G401 (cell line): ENCODE results near the gene PPP1R27. TPM values are rescaled to one million over a fixed set of nuclear protein-coding genes. Genes with fewer than 3 reads are reported as not detected.
"Not testable (repeated sequence)": the region's sequence is repeated elsewhere in the genome, so short reads cannot be mapped to it uniquely, and the experiment has no call there.

Experiments
- DNase-seq: peaks from one replicate; pipeline ENCODE4 v3.0.0-alpha.2; 2015; ENCODE audit warnings: low spot score
- in situ Hi-C: cut with HindIII; loops from 2 replicates; pipeline ENCODE4 v1.10.0; 2016; ENCODE audit warnings: low sequenced_read_pairs, mixed read lengths
- total RNA-seq: library from RNA; depleted of rRNA; stranded (reverse); fragments of >200 nt; shearing (Covaris generic); gene quantifications from 2 replicates; pipeline ENCODE4 v1.2.3, GENCODE V29; 2014

PPP1R27 gene
- total RNA-seq, 1 experiment from 2014 or later = not detected

GRCh38 chr17:81844327-81844851, 9.5 kb upstream of the PPP1R27 start:
- in situ Hi-C loops = no loop called here
- no peak for DNase-seq

- DNase-seq = no peak
- in situ Hi-C loops = no loop called here
Observed at GRCh38 chr17:81843713-81844326, 9.0 kb upstream of the PPP1R27 start.

GRCh38 chr17:81842725-81843504, 8.1 kb upstream of the PPP1R27 start:
- in situ Hi-C loops = no loop called here
- DNase-seq = no peak

- DNase-seq = no peak
- in situ Hi-C loops = no loop called here
Observed at GRCh38 chr17:81842378-81842724, 7.5 kb upstream of the PPP1R27 start.

- DNase-seq = no peak
- in situ Hi-C loops = no loop called here
Observed at GRCh38 chr17:81841866-81842265, 7.0 kb upstream of the PPP1R27 start.

- no peak for DNase-seq
- in situ Hi-C loops = no loop called here
Observed at GRCh38 chr17:81840826-81841778, 6.3 kb upstream of the PPP1R27 start.

GRCh38 chr17:81840059-81840458, 5.2 kb upstream of the PPP1R27 start:
- not testable (repeated sequence) for DNase-seq

GRCh38 chr17:81839301-81839700, 4.5 kb upstream of the PPP1R27 start:
- in situ Hi-C loops = no loop called here
- no peak for DNase-seq

More at GRCh38 chr17:81840059-81840458, 5.2 kb upstream of the PPP1R27 start:
- in situ Hi-C loops = not testable (repeated sequence)

GRCh38 chr17:81838753-81839255, 4.0 kb upstream of the PPP1R27 start:
- in situ Hi-C loops = no loop called here

GRCh38 chr17:81837641-81838040, 2.8 kb upstream of the PPP1R27 start:
- DNase-seq = no peak
- in situ Hi-C loops = no loop called here

More at GRCh38 chr17:81838753-81839255, 4.0 kb upstream of the PPP1R27 start:
- no peak for DNase-seq

- DNase-seq = no peak
- in situ Hi-C loops = no loop called here
Observed at GRCh38 chr17:81833921-81834830, 674 bp downstream of the PPP1R27 start.

- peak; percentile 85 for DNase-seq
- in situ Hi-C loops = no loop called here
Observed at GRCh38 chr17:81833160-81833920, 1.5 kb downstream of the PPP1R27 start, which contains the start of gene MCRIP1. MCRIP1 (minus strand) TSS chr17:81833291; CDS start chr17:81824506, 8,785 bp downstream.

GRCh38 chr17:81832608-81833159, 2.2 kb downstream of the PPP1R27 start:
- in situ Hi-C loops = no loop called here
- no peak for DNase-seq

- no peak for DNase-seq
- in situ Hi-C loops = no loop called here
Observed at GRCh38 chr17:81831957-81832607, 2.8 kb downstream of the PPP1R27 start.

GRCh38 chr17:81831563-81831956, 3.3 kb downstream of the PPP1R27 start:
- in situ Hi-C loops = no loop called here
- no peak for DNase-seq

- in situ Hi-C loops = no loop called here
- no peak for DNase-seq
Observed at GRCh38 chr17:81829858-81830257, 5.0 kb downstream of the PPP1R27 start.

- no peak for DNase-seq
- in situ Hi-C loops = no loop called here
Observed at GRCh38 chr17:81828656-81829055, 6.2 kb downstream of the PPP1R27 start.
